Adipocyte (in vitro differentiated cells): ENCODE measurements around the gene FAM110A.

ENCODE experiments used
- DNase-seq: peaks from one replicate; pipeline ENCODE4 v3.0.0-alpha.2; 2015; ENCODE audit warnings: low read depth
- H3K27me3 ChIP-seq: replicated peaks from 2 replicates; pipeline ENCODE4 v1.7.0; 2013; ENCODE audit warnings: mild to moderate bottlenecking, low read length, moderate library complexity; ENCODE audit not compliant: control insufficient read depth, insufficient read depth
- H3K36me3 ChIP-seq: 2 replicates; pipeline ENCODE4 v1.7.0; 2013; ENCODE audit warnings: low read length, mild to moderate bottlenecking, moderate library complexity; ENCODE audit not compliant: control insufficient read depth, insufficient read depth, severe bottlenecking
- H3K4me1 ChIP-seq: 2 replicates; pipeline ENCODE4 v1.7.0; 2013; ENCODE audit warnings: mild to moderate bottlenecking, low read length, moderate library complexity; ENCODE audit not compliant: control insufficient read depth, insufficient read depth
- H3K4me3 ChIP-seq: 2 replicates; pipeline ENCODE4 v1.7.0; 2013; ENCODE audit warnings: mild to moderate bottlenecking, low read length, moderate library complexity
- H3K9ac ChIP-seq: 2 replicates; pipeline ENCODE4 v1.7.0; 2013; ENCODE audit warnings: mild to moderate bottlenecking, low read length, moderate library complexity
- H3K9me3 ChIP-seq: 2 replicates; pipeline ENCODE4 v1.7.0; 2013; ENCODE audit warnings: mild to moderate bottlenecking, low read length, moderate library complexity; ENCODE audit not compliant: control insufficient read depth

Gene FAM110A

DNA sequence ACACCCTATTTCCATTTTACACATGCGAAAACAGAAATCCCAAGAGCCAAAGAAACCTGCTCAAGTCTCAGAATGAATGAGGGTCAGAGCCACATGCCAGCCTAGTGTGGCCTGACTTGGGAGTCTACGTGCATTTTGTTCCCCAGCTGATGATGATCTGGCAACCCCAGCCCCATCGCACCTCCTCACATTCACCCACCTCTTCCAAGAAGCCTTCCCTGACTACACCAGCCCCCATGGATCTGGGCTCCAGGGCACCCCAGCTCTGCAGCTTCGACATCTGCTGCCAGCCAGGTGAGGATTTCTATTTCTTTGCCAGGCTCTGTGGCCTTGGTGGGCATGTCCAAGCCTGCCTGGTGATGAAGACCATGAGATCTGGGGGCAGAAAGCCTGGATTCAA, 41.6 kb downstream of the FAM110A start:
- DNase-seq: no peak
- no peak overlapping the region for H3K9ac ChIP-seq

DNA sequence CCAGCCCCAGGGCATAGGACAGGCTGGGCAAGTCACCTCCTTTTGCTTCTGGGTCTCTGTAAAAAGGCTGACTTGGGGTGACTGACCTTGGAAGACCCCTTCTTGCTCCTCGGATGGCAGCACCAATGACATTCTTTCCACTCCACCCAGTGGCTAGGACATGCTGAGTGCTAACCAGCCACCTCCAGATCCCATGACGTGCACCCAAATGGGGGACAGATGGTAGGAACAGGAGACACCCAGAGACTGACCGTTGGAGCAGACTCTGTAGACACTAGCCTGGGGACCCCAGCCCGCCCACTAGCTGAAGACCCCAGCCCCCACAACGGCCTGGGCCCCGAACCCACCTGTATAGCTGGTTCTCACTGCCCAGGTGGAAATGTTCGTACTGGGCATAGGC, 44.3 kb downstream of the FAM110A start:
- DNase-seq: no peak
- Histone ChIP-seq H3K9me3 (no peaks in the 10 kb centered on the region), H3K27me3 (peaks cover 11% of the 10 kb centered on the region), H3K36me3 (no peaks in the 10 kb centered on the region), H3K9ac (no peak overlapping the region), H3K4me1 (no peaks in the 10 kb centered on the region), H3K4me3 (no peak overlapping the region)

More for the DNA sequence above, 41.6 kb downstream of the FAM110A start:
- Histone ChIP-seq H3K4me3 (no peak overlapping the region), H3K27me3 (peaks cover 34% of the 10 kb centered on the region), H3K9me3 (no peaks in the 10 kb centered on the region), H3K4me1 (no peaks in the 10 kb centered on the region), H3K36me3 (no peaks in the 10 kb centered on the region)

DNA sequence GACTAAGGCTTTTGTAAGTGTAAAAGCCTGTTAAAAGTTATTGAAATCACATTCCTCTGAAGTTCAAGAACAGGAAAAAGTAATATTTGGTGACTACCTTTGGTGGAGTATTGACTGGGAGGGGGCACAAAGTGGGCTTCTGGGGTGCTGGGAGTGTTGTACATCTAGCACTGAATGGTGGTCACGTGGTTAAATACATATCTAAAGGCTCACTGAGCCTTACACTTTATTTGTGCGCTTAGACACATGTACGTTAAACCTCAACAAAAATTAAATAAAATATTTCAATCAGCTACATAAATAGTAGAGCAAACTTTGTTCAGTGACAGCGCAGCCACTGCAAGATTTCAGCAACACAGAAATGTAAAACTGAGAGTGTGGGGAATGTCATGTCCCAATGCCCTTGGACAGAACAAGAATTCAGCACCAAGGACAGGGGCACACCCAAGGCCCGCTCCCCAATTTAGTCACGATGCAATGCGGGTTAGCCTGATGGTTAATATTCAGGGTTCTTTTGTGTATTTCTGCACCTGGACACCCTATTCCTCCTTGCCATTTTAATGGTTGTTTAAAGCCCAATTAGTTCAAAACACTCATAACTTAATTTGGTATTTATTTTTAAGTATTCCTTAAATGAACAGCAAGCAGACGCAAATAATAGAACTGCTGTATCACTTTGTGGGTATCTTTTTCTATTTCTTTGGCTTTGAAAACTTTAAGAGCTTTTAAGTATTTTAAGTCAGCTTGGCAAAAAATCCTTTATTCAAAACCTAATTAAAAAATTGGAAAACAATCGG, 45.2 kb downstream of the FAM110A start:
- Histone ChIP-seq H3K4me3 (no peak overlapping the region), H3K27me3 (peaks cover 15% of the 10 kb centered on the region), H3K9me3 (no peaks in the 10 kb centered on the region), H3K4me1 (no peaks in the 10 kb centered on the region), H3K36me3 (no peaks in the 10 kb centered on the region), H3K9ac (no peak overlapping the region)
- peak; percentile 63 for DNase-seq

DNA sequence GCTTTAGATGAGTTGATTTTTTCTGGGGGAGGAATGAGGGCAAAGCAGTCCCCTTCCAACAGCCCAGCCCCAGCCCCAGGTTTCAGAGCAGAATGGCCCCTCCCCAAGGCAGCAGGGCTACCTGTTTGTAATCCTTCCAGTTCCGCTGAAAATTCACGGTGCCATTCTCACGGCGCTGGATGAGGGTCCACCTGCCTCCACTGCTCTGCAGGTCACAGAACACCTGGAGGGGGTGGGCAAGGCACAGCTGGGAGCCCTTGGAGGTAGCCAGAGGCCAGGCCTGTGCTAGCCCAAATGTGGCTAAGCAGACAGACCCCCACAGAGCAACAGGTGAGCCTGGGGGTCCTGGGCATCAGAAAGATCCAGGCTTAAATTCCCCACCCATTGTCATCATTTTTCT, 46.1 kb downstream of the FAM110A start:
- Histone ChIP-seq H3K9me3 (no peaks in the 10 kb centered on the region), H3K9ac (no peak overlapping the region), H3K4me1 (no peaks in the 10 kb centered on the region), H3K27me3 (peaks cover 10% of the 10 kb centered on the region), H3K36me3 (no peaks in the 10 kb centered on the region), H3K4me3 (no peak overlapping the region)
- no peak for DNase-seq

DNA sequence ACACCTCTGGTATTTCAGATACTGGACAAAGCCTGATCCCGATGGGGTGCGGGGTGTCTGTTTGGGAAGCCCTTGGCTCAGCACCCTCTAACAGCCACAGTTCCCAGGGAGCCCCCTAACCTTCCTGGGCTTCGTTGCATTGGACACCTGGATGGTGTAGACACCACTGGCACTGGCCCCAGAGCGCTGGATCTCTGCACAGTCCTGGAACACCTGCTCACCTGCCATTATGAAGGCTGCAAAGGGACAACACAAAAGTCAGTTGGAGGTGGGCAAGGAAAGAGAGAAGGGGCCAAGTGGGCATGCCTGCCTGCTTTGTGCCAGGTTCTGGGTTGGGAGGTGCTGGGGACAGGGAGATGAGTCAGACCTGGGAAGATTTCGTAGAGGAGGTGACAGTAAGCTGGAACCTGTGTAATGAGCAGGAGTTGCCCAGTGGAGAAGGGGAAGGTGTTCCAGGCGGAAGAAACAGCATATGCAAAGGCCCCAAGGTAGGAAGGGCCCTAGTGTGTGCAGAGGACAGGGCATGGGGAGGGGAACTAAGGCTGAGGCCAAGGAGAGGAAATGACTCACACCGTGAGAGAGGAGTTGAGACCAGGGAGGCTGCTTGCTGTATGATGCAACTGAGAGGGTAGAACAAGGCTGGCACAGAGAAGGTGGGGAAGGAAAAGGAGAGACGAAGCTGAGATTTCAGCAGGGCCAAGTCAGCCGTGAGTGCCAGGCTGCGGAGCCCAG, 47.7 kb downstream of the FAM110A start:
- H3K9me3 ChIP-seq: no peaks in the 10 kb centered on the region
- H3K4me1 ChIP-seq: peaks cover 4% of the 10 kb centered on the region
- peak; percentile 28 for DNase-seq
- H3K27me3 ChIP-seq: peaks cover 12% of the 10 kb centered on the region
- H3K36me3 ChIP-seq: no peaks in the 10 kb centered on the region
- no peak overlapping the region for H3K9ac ChIP-seq
- H3K4me3 ChIP-seq: no peak overlapping the region

DNA sequence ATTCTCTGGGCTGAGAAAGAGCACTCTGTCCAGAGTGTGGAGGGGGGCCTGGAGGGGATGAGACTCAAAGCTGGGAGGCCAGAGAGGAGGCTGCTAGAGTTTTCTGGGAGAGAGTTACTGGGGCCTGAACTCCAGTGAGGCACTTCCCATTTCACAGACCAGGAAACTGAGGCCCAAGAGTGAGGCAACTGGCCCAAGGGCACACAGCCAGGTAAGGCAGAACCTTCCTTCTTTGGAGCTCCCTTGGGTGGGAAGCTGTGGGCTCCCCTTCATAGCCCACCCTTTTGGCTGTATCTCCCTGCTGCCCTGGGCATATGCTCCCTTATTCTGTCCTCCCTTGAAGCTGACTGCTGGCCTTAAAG, 48.2 kb downstream of the FAM110A start:
- DNase-seq: no peak
- Histone ChIP-seq H3K9me3 (no peaks in the 10 kb centered on the region), H3K4me1 (peaks cover 4% of the 10 kb centered on the region), H3K9ac (no peak overlapping the region), H3K27me3 (peaks cover 16% of the 10 kb centered on the region), H3K36me3 (no peaks in the 10 kb centered on the region), H3K4me3 (no peak overlapping the region)

DNA sequence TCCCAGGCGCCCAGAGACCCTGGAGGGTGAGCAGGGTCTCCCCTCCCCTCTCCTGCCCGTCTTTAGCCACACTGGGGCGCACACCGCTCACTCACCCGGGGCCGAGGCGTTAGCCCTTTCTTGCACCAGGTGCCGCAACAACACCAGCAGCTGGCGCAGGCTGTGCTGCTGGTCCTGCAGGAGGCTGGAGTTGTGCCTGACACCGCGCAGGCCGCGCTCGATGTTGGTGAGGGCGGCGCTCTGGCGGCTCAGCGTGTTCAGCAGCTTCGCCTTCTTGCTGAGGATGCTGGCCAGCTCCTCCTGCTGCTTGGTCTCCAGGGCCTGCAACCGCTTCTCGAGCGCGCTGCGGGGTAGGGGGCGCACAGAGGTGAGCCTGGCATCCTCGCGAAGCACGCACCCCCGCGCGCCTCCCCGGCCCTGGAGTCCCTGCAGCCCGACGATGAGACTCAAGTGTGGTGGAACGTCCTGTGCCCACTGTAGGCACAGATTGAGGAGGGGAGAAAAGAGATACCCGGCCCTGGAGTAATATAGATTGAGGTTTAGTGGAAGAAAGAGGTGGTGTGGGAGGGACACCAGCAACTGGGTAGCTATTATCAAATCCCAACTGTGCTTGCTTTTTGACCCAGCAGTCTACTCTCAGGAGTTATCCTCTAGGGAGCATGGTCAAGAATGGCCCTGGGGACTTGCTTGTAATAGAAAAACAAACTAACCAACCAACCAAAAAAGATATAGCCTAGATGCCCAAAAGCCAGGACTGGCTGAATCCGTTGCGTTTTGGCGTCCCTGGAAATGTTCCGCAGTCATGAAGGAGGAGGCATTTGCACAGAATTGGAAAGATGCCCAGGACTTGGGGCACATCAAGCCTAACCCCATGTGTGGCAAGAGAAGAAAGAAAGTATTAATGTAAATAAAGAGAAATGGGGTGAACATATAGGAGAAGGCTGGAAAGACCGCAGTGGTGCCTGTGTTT, 51.8 kb downstream of the FAM110A start:
- Histone ChIP-seq H3K9ac (no peak overlapping the region), H3K9me3 (no peaks in the 10 kb centered on the region), H3K4me3 (no peak overlapping the region), H3K27me3 (peaks cover 25% of the 10 kb centered on the region), H3K4me1 (peaks cover 4% of the 10 kb centered on the region), H3K36me3 (no peaks in the 10 kb centered on the region)
- peak; percentile 49 for DNase-seq

DNA sequence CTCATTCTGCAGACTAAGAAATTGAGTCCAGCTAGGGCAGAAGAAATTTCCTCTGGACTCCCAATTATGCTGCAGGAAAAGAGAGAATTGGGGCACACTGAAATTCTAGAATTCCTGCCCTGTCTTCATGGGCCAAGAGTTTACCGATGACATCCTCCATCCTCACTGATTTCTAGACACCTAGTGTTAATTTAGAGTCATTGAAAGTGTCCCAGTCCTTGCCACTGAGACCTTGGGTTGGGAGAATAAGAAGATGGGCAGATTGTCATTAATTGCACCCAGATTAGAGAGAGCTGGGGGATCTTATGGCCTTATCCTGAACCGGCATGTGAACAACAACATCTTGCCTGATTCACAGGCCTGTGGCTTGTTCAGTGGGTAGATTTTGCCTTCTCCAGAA, 53.6 kb downstream of the FAM110A start:
- H3K36me3 ChIP-seq: no peaks in the 10 kb centered on the region

DNA sequence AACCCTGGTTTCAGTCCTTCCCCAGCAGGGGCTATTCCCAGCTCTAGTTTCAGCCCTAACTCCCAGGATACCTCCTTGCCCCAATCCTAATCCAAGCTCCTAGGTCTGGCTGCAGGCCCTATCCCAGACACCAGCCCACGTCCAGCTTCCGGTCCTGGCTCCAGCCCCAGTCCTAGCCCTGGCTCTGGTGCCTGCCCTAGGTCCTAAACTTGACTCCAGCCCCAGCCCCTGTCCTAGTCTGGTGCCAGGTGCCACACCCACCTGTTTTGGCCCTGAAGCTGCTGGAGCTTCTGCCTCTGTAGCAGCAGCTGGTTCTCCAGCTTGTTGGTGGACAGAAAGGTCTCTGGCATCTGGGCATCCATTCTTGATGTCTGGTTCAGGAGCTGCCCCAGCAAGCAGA, 54.5 kb downstream of the FAM110A start:
- Histone ChIP-seq H3K27me3 (peaks cover 29% of the 10 kb centered on the region), H3K9me3 (no peaks in the 10 kb centered on the region), H3K4me1 (peaks cover 16% of the 10 kb centered on the region), H3K4me3 (no peak overlapping the region), H3K9ac (no peak overlapping the region), H3K36me3 (no peaks in the 10 kb centered on the region)
- DNase-seq: no peak

More for the DNA sequence above, 53.6 kb downstream of the FAM110A start:
- peaks cover 25% of the 10 kb centered on the region for H3K27me3 ChIP-seq
- no peak overlapping the region for H3K4me3 ChIP-seq
- DNase-seq: no peak
- H3K4me1 ChIP-seq: peaks cover 16% of the 10 kb centered on the region
- H3K9me3 ChIP-seq: no peaks in the 10 kb centered on the region
- H3K9ac ChIP-seq: no peak overlapping the region

DNA sequence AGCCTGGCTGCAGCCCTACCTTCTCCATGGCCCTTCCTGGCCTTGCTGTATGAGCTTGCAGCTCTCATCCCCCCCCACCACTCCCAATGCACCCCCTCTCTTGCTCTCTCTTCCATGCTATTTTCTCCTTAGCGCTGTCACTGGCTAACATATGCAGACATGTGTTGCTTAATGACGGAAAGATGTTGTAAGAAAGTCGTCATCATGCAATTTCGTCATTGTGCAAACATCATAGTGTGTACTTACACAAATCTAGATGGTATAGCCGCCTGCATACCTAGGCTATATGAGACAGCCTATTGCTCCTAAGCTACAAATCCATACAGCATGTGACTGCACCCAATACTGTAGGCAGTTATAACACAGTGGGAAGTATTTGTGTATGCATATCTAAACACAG, 55.6 kb downstream of the FAM110A start:
- Histone ChIP-seq H3K4me3 (no peak overlapping the region), H3K36me3 (no peaks in the 10 kb centered on the region), H3K9ac (no peak overlapping the region), H3K9me3 (no peaks in the 10 kb centered on the region), H3K4me1 (peaks cover 16% of the 10 kb centered on the region), H3K27me3 (peaks cover 27% of the 10 kb centered on the region)
- DNase-seq: no peak

DNA sequence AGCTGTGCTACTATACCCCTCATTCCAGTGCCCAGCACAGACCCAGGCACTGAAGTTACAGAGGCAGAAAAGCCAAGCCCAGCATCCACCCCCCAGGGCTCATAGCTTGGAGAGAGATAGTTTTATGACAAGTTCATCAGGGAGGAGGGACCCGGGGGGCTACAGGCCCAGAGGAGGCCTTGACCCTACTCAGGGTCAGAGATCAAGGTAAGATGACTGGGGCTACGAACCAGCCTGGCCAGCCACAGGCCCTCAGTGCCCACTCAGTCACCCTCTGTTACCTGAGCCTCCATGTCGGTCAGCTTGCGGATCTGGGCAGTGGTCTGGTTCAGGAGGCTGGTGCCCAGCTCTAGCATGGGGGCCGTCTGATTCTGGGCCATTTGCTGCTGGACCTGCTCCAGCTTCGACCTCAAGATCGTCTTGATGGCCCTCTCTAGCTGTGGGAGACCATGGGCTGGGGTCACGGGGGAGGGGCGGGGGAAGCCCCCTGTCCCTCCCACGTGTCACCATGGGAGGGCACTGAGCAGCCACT, 56.5 kb downstream of the FAM110A start:
- no peaks in the 10 kb centered on the region for H3K36me3 ChIP-seq
- peaks cover 16% of the 10 kb centered on the region for H3K4me1 ChIP-seq
- H3K9ac ChIP-seq: no peak overlapping the region
- H3K4me3 ChIP-seq: no peak overlapping the region
- no peak for DNase-seq
- H3K9me3 ChIP-seq: no peaks in the 10 kb centered on the region
- H3K27me3 ChIP-seq: peaks cover 27% of the 10 kb centered on the region
